ENCODE data around the gene CD4.
"Not testable (repeated sequence)": the region's sequence is repeated elsewhere in the genome, so short reads cannot be mapped to it uniquely, and the experiment has no call there.

Gene CD4

GRCh38 chr12:6845395-6845794, 56.1 kb downstream of the CD4 start:
- no peak for DNase-seq (ENCODE audit: low read depth in 1 of 2, low spot score in 1 of 2)

DNA sequence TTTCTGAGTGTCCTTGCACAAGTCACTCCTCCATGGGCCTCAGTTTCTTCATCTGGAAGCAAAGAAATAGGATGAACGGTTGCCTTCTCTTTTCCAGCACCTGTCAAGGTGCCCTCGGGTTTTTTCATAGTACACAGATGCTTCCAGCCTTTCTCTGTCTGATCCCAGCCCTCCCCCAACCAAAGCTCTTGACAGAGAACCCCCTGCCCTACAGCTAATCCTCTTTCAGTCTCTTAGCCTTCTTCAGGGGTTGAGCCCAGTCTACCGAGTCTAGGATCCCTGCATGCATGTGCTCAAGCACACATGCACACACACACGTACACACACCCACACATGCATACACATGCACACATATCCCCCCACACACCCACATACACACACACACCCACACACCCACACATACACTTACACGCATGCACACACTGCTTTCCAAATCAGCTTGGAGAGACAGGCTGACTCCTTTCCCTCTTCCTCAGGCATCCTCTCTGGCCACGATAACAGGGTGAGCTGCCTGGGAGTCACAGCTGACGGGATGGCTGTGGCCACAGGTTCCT, 57.1 kb downstream of the CD4 start:
- DNase-seq (ENCODE audit: low read depth in 1 of 2, low spot score in 1 of 2): no peak

DNA sequence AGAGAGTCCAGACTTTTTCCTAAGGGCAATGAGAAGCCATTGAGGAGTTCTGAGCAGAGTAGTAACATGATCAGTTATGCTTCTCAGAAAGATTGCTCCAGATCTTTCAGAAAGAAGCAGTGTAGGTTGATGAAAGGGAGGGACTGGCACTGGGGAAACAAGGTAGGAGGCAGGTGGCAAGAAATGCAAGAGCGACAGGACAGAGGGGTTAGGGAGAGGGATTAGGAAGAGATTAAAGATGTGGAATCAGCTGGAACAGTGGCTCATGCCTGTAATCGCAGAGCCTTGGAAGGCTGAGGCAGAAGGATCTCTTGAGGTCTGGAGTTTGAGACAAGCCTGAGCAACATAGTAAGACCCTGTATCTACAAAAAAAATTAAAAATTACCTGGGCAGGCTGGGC, 58.3 kb downstream of the CD4 start:
- no peak for DNase-seq (ENCODE audit: low read depth in 1 of 2, low spot score in 1 of 2)

DNA sequence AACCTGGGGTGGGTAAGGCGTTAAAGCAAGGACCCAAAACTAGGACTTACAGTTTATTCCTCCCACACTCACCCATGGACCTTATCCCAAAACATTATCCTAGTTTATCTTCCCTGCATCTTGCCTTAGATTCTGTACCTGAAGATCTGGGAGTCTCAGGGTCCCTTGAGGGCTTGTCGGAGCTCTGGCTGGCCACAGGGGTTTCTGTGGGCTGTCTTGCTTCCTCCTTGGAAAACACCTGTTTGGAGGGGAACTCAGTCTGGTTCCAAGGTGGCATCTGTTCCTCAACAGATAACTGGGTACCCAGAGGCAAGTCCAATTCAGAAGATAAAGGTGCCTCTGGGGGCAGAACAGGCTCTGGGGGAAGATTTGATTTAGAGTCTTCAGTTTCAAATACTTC, 60.1 kb downstream of the CD4 start:
- no peak for DNase-seq (ENCODE audit: low read depth in 1 of 2, low spot score in 1 of 2)

DNA sequence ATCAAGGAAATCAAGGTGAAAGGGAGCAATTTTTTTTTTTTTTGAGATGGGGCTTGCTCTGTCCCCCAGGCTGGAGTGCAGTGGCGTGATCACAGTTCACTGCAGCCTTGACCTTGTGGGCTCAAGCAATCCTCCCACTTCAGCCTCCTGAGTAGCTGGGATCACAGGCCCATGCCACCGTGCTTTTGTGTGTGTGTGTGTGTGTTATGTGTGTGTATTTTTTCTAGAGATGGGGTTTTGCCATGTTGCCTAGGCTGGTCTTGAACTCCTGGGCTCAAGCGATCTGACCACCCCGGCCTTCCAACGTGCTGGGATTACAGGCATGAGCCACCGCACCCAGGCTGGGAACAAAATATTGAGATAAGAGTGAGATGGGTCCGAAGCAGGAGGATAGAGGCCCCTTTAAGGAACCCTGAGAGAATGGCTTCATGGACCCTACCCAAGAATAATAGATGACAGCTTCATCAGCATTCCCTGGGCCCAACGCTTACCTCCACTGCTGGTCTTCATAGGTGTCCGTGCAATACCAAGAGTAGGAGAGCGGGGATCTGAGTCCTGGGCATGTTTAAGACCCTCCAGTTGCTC, 60.7 kb downstream of the CD4 start:
- DNase-seq (ENCODE audit: low read depth in 1 of 2, low spot score in 1 of 2): no peak

- no peak for DNase-seq (ENCODE audit: low read depth in 1 of 2, low spot score in 1 of 2)
These were observed 61.4 kb downstream of the CD4 start for GRCh38 chr12:6850796-6851152.

GRCh38 chr12:6851153-6851920, 62.0 kb downstream of the CD4 start, which contains the start of gene CDCA3:
Gene CDCA3, minus strand, starts transcription at chr12:6851286. Its CDS starts 334 bp downstream, at chr12:6850952.
- DNase-seq (ENCODE audit: low read depth in 1 of 2, low spot score in 1 of 2): peak; percentile 73 to 79

GRCh38 chr12:6851921-6852650, 62.8 kb downstream of the CD4 start, which contains the start of gene USP5:
Gene USP5, plus strand, starts transcription at chr12:6852150. Its CDS starts 30 bp downstream, at chr12:6852180.
- peak; percentile 90 to 96 for DNase-seq (ENCODE audit: low read depth in 1 of 2, low spot score in 1 of 2)

- peak; percentile 14 to 57 for DNase-seq (ENCODE audit: low read depth in 1 of 2, low spot score in 1 of 2)
These were observed 63.5 kb downstream of the CD4 start for GRCh38 chr12:6852651-6853354.

- no peak for DNase-seq (ENCODE audit: low read depth in 1 of 2, low spot score in 1 of 2)
These were observed 64.3 kb downstream of the CD4 start for GRCh38 chr12:6853626-6854025.

GRCh38 chr12:6854036-6854435, 64.7 kb downstream of the CD4 start:
- DNase-seq (ENCODE audit: low read depth in 1 of 2, low spot score in 1 of 2): no peak

- no peak for DNase-seq (ENCODE audit: low read depth in 1 of 2, low spot score in 1 of 2)
These were observed 66.0 kb downstream of the CD4 start for GRCh38 chr12:6855322-6855721.

- DNase-seq (ENCODE audit: low read depth in 1 of 2, low spot score in 1 of 2): no peak
These were observed 69.5 kb downstream of the CD4 start for GRCh38 chr12:6858799-6859198.

GRCh38 chr12:6860116-6860515, 70.8 kb downstream of the CD4 start:
- DNase-seq (ENCODE audit: low read depth in 1 of 2, low spot score in 1 of 2): no peak

DNA sequence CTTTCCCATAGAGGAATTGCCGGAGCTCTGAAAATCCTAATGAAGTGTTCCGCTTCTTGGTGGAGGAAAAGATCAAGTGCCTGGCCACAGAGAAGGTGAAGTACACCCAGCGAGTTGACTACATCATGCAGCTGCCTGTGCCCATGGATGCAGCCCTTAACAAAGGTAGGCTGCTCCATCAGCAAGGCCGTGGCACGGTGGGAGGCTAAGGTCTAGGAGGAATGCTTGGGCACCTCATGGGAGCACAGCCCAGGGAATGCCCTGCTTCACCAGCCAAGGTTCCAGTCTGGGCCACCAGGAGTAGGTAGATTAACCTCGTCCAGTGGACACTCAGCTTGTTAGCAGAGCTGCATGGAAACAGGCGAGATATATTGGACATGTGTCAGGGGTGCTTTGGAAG, 71.6 kb downstream of the CD4 start:
- no peak for DNase-seq (ENCODE audit: low read depth in 1 of 2, low spot score in 1 of 2)

GRCh38 chr12:6861391-6861790, 72.1 kb downstream of the CD4 start:
- no peak for DNase-seq (ENCODE audit: low read depth in 1 of 2, low spot score in 1 of 2)

- DNase-seq (ENCODE audit: low read depth in 1 of 2, low spot score in 1 of 2): no peak
These were observed 73.7 kb downstream of the CD4 start for GRCh38 chr12:6863033-6863432.

GRCh38 chr12:6863586-6864321, 74.4 kb downstream of the CD4 start:
- DNase-seq (ENCODE audit: low read depth in 1 of 2, low spot score in 1 of 2): no peak

DNA sequence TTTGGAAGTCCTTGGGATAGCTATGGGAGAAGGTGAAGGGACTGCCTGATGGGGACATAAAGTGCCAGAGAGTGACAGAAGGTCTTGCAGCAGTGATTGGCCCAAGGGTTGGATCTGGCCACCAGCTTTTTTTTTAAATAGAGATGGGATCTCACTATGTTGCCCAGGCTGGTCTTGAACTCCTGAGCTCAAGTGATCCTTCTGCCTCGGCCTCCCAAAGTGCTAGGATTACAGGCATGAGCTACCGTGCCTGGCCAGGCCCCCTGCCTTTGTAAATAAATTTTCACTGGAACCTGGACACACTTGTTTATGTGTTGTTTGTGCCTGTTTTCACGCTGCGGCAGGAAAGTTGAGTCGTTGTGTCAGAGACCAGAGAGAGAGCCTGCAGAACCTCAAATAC, 76.0 kb downstream of the CD4 start:
- DNase-seq (ENCODE audit: low read depth in 1 of 2, low spot score in 1 of 2): not testable (repeated sequence)

GRCh38 chr12:6866163-6866919, 77.0 kb downstream of the CD4 start:
- DNase-seq (ENCODE audit: low read depth in 1 of 2, low spot score in 1 of 2): no peak
